MV-4-11 (cell line): ENCODE results near the gene RXFP4.
A peak's percentile ranks its signal among the peaks of the same experiment; 100 is the strongest.
"Not testable (repeated sequence)": the region's sequence is repeated elsewhere in the genome, so short reads cannot be mapped to it uniquely, and the experiment has no call there.

Source experiments
- DNase-seq: peaks from one replicate; lab custom pipeline; 2025; lab: John Stamatoyannopoulos, UW

The RXFP4 gene

DNA sequence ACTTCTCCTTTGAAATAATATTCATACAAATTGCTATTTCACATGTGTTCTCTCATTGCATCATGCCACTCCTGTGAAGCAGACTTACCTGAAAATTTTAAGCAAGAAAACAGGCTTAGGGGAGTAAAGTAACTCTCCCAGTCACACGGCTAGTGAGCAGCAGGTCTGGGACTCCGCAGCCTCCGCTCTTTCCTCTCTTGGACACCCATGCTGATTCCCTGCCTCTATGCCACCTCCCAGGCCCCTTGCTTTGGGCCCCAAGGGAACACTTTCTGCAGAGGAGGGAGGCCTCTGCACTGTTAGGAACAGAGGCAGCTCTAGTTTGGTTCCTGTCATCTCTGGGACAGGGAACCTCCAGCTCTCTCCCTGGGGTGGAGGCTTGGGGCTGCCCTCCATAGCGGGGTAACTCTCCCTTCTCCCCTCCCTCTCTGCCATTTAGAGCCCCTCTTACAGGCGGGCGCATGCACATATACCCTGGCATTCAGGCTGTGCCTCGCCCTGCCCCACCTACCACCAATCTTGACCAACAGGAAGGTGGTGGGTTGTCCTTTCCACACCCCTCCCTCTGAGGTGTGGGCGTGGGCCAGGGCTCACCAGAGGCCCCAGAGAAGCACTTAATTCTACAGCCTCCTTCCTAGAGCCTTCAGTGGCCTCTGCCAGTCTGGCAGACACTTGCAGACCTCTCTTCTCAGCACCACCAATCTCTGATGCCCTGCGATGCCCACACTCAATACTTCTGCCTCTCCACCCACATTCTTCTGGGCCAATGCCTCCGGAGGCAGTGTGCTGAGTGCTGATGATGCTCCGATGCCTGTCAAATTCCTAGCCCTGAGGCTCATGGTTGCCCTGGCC, at the start of gene RXFP4:
Gene RXFP4, plus strand, starts transcription at position 646 of the 852 bp plus-strand sequence. Its CDS starts 72 bp downstream, at position 718.
- DNase-seq, result no peak

GRCh38 chr1:155892796-155893195, 48.6 kb upstream of the RXFP4 start:
- no peak for DNase-seq

GRCh38 chr1:155893389-155894142, 47.9 kb upstream of the RXFP4 start:
- DNase-seq, result peak; percentile 62

DNA sequence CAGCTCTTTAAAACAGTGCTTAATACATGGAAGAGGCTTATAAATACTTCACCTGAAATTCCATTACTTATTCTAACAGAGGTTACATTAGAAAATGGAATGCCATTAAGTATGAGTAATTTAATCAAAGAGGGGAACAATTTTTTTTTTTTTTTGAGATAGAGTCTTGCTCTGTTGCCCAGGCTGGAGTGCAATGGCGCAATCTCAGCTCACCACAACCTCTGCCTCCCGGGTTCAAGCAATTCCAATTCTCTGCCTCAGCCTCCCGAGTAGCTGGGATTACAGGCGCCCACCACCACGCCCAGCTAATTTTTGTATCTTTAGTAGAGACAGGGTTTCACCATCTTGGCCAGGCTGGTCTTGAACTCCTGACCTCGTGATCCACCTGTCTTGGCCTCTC, 45.8 kb upstream of the RXFP4 start:
- not testable (repeated sequence) for DNase-seq

- not testable (repeated sequence) for DNase-seq
These were observed 45.0 kb upstream of the RXFP4 start for GRCh38 chr1:155896476-155896875.

GRCh38 chr1:155897746-155898145, 43.7 kb upstream of the RXFP4 start:
- DNase-seq, result no peak

DNA sequence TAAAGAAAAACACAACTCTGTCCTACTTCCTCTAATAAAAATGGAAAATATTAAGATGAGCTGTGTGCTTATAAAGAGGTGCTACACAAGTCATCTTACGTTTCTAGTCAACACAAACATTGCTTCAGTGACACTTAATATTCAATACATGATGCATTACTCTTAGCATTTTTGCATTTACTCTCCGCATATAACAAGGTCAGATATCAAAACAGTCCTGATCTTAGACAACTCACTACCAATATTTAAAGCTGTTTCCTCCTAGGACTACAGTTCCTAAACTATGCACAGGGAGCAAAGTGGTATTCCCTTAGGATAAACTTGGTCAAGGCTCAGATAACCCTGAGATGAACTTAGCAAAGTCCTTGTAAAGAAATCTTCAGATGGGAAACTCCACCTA, 42.5 kb upstream of the RXFP4 start:
- no peak for DNase-seq

DNA sequence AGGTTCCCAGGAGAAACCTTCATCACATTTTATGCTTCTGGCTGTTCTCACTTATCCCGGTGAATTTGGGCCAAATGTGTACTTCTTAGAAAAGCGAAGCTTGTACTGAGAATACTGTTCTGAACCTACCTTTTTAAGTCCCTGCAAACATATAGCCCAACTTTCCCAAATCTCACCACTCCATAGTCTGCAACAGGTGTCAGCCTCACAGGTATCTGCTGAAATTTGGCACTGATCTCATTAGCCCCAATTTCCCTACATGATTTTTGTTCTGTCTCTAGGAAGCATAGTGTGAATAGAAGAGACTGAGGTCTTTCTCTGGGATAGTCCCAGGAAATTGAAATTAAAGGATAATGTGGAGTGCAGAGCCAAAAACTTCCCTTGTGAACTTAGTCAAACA, 41.8 kb upstream of the RXFP4 start:
- no peak for DNase-seq

GRCh38 chr1:155900161-155900560, 41.3 kb upstream of the RXFP4 start:
- DNase-seq, result no peak

- DNase-seq, result no peak
These were observed 37.2 kb upstream of the RXFP4 start for GRCh38 chr1:155904261-155904660.

DNA sequence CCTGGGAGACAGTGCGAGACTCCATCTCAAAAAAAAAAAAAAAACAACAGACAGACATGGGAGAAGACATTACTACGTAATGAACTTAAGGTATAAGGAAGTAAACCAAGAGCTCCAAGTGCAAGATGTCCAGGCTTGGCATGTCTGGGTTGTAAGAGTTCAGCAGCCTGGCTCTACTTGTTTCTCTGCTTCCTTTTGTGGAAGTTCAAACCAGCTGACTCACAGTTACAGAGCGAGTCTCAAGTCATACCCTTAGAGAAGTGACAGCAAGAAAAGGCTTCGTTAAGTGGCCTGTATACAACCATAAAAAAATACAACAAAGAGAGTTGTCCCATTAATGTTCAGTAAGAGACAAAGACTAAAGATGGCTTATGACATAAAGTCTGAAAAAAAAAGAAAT, 31.5 kb upstream of the RXFP4 start:
- DNase-seq, result peak; percentile 89

GRCh38 chr1:155910621-155911121, 30.8 kb upstream of the RXFP4 start:
- DNase-seq, result no peak

DNA sequence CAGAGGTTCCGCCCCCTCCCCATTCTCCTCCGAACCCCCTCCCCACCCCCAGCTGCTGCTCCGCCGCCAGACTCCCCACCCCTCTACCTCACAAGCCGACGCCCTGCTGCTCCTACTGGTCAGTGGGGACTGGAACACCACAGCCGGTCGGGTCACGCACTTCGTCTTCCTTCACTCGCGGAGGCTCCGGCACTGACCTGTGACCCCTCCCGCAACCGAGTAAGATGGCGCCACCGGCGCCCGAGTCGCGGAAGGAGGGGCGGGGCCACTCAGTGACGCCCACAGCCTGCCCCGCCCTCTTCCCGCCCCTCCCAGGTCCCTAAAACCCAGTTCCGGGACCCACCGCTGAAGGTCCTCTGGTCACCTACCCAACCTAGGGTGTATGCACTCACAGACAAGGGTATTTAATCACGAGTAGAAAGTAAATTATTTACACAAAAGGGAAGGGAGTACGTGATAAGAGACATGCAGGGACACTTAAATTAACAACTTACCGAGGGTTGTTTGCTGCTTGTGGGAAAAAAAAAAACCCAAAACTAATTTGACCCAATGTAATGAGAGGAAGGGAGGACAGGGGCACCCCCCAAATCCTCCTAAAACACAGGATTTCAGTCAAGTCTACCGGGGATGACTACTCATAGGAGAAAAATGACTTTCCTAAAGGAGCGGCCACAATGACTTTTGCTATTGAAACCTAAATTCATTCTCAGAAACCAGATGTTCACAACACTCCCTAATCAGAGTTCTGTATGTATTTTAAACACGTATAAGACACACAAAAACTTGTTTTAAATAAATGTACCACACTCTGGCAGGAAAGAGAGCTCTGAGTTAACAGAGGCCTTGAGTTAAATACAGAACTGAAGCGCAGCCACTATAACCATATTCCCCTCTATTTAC, 30.0 kb upstream of the RXFP4 start, which contains the start of gene RIT1:
Gene RIT1, minus strand, starts transcription at position 194 of the 900 bp plus-strand sequence. CDS start 588 bp downstream, outside the sequence.
- DNase-seq, result peak; percentile 75

DNA sequence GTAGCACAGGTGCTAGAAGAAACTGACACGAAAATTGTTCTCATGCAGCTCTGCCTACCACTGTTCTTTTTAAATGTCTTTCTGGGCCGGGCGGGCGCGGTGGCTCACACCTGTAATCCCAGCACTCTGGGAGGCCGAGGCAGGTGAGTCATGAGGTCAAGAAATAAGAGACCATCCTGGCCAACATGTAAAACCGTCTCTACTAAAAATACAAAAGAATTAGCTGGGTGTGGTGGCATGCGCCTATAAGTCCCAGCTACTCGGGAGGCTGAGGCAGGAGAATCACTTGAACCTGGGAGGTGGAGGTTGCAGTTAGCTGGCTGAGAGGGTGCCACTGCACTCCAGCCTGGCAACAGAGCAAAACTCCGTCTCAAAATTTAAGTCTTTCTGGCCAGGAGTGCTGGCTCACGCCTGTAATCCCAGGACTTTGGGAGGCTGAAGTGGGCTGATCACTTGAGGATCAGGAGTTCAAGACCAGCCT, 29.3 kb upstream of the RXFP4 start:
- DNase-seq, result no peak

DNA sequence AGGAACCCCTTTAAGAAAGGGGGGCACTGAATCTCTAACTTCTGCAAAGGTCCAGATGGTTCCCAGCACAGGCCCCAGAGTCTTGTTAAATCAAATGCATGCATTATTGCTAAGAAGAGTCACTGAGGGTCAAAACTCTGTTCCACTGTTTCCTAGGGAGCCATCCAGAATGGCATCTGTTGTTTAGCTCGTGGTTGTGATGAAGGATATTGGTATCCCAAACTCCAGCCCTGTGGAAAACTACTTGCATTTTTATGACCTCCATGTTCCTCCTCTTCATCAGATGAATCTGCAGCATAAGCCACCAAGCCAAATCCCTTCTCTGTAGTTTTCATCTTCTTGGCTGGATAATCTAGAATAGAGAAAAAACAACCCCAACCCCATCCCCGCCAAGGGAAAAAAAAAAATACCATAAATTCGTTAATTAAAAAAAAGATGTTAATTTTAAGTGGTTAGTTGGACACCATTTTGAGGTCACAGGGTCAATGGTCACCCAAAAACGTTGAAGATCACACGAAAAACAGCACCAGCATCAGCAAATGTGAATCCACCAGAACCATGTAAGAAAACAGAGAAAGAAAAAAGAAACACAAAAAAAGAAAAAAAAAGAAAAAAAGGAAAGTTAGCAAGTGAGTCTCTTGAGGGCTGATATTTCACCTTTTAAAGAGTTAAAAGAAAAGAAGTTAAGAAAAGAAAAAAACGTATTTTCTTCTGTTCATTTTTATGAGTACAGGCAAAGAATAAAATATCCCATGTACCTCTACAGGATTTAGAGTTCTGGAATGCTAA, 27.3 kb upstream of the RXFP4 start:
- no peak for DNase-seq

DNA sequence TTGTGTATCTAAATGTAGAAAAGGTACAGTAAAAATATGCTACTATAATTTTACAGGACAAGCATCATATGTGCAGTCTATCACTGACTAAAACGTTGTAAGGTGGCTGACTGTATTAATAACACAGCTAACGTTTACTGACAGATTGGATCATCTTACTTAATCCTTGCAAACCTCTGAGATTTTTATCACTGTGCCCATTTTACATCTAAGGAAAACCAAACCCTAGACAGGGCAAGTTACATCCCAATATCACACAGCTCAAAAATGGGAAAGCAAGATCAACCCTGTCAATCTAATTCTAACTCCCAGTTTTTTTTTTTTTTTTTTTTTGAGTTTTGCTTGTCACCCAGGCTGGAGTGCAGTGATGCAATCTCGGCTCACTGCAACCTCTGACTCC, 22.8 kb upstream of the RXFP4 start:
- no peak for DNase-seq

GRCh38 chr1:155919801-155920200, 21.6 kb upstream of the RXFP4 start:
- DNase-seq, result no peak

GRCh38 chr1:155920717-155921116, 20.7 kb upstream of the RXFP4 start:
- DNase-seq, result no peak

DNA sequence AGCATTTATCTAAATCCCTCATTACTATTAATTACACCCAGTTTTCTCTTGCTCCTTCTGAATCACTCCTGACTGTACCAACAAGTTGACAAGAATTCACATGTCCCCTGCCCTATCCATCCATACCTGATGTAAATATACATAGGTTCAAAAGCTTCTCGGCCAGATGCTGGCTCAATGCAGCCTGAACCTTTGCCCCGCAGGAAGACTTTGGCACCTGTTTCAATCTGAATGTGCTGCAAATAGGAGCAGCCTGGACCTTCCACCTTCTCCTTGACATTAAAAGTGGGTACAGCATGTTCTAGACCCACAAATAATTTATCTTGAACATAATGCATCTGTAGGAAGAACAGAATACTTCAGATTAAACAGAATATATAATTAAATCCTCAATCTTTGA, 15.9 kb upstream of the RXFP4 start:
- DNase-seq, result no peak

GRCh38 chr1:155929057-155929456, 12.4 kb upstream of the RXFP4 start:
- DNase-seq, result no peak

DNA sequence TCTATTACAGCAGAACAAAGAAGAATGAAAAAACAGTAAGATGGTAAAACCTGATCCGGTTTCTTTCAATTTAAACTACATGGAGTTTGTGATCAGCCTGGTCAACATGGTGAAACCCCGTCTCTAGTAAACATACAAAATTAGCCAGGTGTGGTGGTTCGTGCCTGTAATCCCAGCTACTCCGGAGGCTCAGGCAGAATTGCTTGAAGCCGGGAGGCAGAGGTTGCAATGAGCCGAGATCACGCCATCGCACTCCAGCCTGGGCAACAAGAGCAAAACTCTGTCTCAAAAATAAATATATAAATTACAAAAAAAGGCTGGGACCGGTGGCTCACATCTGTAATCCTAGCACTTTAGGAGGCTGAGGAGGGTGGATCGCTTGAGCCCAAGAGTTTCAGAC, 10.7 kb upstream of the RXFP4 start:
- DNase-seq, result not testable (repeated sequence)
